HCT116 (cell line): ENCODE data around the gene ANKRD33. TPM values are rescaled to one million over a fixed set of nuclear protein-coding genes. Genes with fewer than 3 reads are reported as not detected.

Experiments
- ATAC-seq: fragments of 200-7000 bp; cut with Tn5 transposase; 2 replicates; pipeline ENCODE4 v1.9.1; 2020; ENCODE audit warnings: mild to moderate bottlenecking, moderate library complexity
- BruUV-seq: library from RNA; stranded (reverse); fragments of 400-500 nt; replicated peaks from 2 replicates; lab custom pipeline; 2021; lab: Mats Ljungman, UMichigan
- CTCF ChIA-PET: fragments of 300-600 bp; sonication (Branson Sonifier 250); formaldehyde crosslinking; loops from one replicate; lab custom pipeline; 2021; ENCODE audit warnings: antibody characterized with exemption; lab: Charles Lee
- POLR2A ChIA-PET: fragments of 300-600, 350-600 bp; sonication (Branson Sonifier 250); formaldehyde crosslinking; loops from one replicate; lab custom pipeline; 2021; ENCODE audit warnings: antibody characterized with exemption; lab: Charles Lee
- RAD21 ChIA-PET, 2 experiments: fragments of 300-600 bp; sonication (Branson Sonifier 250); formaldehyde crosslinking; loops; one replicate each; lab custom pipeline; 2023; ENCODE audit warnings: low total read pairs in 2 of 2; ENCODE audit not compliant: uncharacterized antibody in 2 of 2, unreplicated experiment in 2 of 2, low non-redundant PET in 1 of 2; lab: Charles Lee
- DNase-seq: peaks from one replicate; pipeline ENCODE4 v3.0.0-alpha.2; 2010; ENCODE audit warnings: low read depth, low spot score
- H2AFZ ChIP-seq: fragments of 200-600 bp; shearing (Covaris generic), sonication (generic); 2 replicates; pipeline ENCODE4 v1.6.1; 2017; ENCODE audit warnings: low read depth, mixed run types, mixed read lengths, antibody characterized with exemption, low read length; ENCODE audit not compliant: poor library complexity, severe bottlenecking
- H3K27ac ChIP-seq: 2 replicates; pipeline ENCODE4 v1.5.1; 2012; ENCODE audit warnings: low read depth, low read length
- H3K27me3 ChIP-seq: fragments of 200-600 bp; sonication (generic); 2 replicates; pipeline ENCODE4 v1.6.1; 2016; ENCODE audit warnings: mixed run types, low read length, mixed read lengths; ENCODE audit not compliant: insufficient read depth
- H3K36me3 ChIP-seq, 2 experiments: fragments of 200-500 bp in 1 of 2; fragments of 200-600 bp in 1 of 2; sonication (Bioruptor generic) in 1 of 2; sonication (generic) in 1 of 2; 2 replicates each; pipeline versions ENCODE4 v1.5.1 to v1.6.1; 2014 to 2016; ENCODE audit warnings: low read length in 2 of 2, inconsistent platforms in 1 of 2, mixed read lengths in 1 of 2, mixed run types in 1 of 2; ENCODE audit not compliant: insufficient read depth in 2 of 2, control insufficient read depth in 1 of 2
- H3K4me1 ChIP-seq, 2 experiments: fragments of 200-600 bp in 1 of 2; sonication (generic) in 1 of 2; 2 replicates each; pipeline versions ENCODE4 v1.5.1 to v1.6.1; 2012 to 2017; ENCODE audit warnings: low read length in 2 of 2, inconsistent platforms in 1 of 2, mild to moderate bottlenecking in 1 of 2, mixed read lengths in 1 of 2, mixed run types in 1 of 2, moderate library complexity in 1 of 2; ENCODE audit not compliant: insufficient read depth in 2 of 2, control insufficient read depth in 1 of 2
- H3K4me2 ChIP-seq: fragments of 200-600 bp; sonication (generic); 2 replicates; pipeline ENCODE4 v1.6.1; 2017; ENCODE audit warnings: mixed run types, low read length, mixed read lengths
- H3K4me3 ChIP-seq, 2 experiments: fragments of 200-600 bp in 1 of 2; sonication (generic) in 1 of 2; replicated peaks in 1 of 2; 2 replicates each; pipeline ENCODE4 v1.5.1; 2011 to 2016; ENCODE audit warnings: low read length in 2 of 2, control low read depth in 1 of 2, low read depth in 1 of 2, mild to moderate bottlenecking in 1 of 2, mixed read lengths in 1 of 2, mixed run types in 1 of 2
- H3K79me2 ChIP-seq: fragments of 200-600 bp; sonication (generic); 2 replicates; pipeline ENCODE4 v1.6.1; 2017; ENCODE audit warnings: mild to moderate bottlenecking, mixed run types, low read length, moderate library complexity, mixed read lengths; ENCODE audit not compliant: insufficient read depth
- H3K9ac ChIP-seq: fragments of 200-600 bp; sonication (generic); 2 replicates; pipeline ENCODE4 v1.6.1; 2016; ENCODE audit warnings: low read length, mixed read lengths
- H3K9me2 ChIP-seq: fragments of 200-600 bp; sonication (generic), shearing (Covaris generic); 2 replicates; pipeline ENCODE4 v1.6.1; 2017; ENCODE audit warnings: mixed run types, mild to moderate bottlenecking, moderate library complexity; ENCODE audit not compliant: insufficient read depth
- H3K9me3 ChIP-seq, 2 experiments: fragments of 200-500 bp in 1 of 2; fragments of 200-600 bp in 1 of 2; sonication (Bioruptor generic) in 1 of 2; sonication (generic) in 1 of 2; 2 replicates each; pipeline ENCODE4 v1.6.1; 2014 to 2017; ENCODE audit warnings: low read length in 2 of 2, mixed read lengths in 2 of 2, inconsistent platforms in 1 of 2, low read depth in 1 of 2, mild to moderate bottlenecking in 1 of 2, mixed run types in 1 of 2, moderate library complexity in 1 of 2; ENCODE audit not compliant: control insufficient read depth in 1 of 2, insufficient read depth in 1 of 2
- H4K20me1 ChIP-seq: fragments of 200-600 bp; sonication (generic), shearing (Covaris generic); 2 replicates; pipeline ENCODE4 v1.6.1; 2017; ENCODE audit warnings: mixed run types, mild to moderate bottlenecking, moderate library complexity; ENCODE audit not compliant: insufficient read depth
- CBX3 ChIP-seq: IDR thresholded peaks from 2 replicates; pipeline ENCODE4 v1.6.1; 2012; ENCODE audit warnings: low read depth
- EGR1 ChIP-seq: IDR thresholded peaks from 2 replicates; pipeline ENCODE4 v1.6.1; 2012; ENCODE audit warnings: low read depth
- EZH2 ChIP-seq: fragments of 200-600 bp; sonication (generic); IDR thresholded peaks from 2 replicates; pipeline ENCODE4 v1.6.1; 2017; ENCODE audit warnings: antibody characterized with exemption, mixed run types
- FOSL1 ChIP-seq: IDR thresholded peaks from 2 replicates; pipeline ENCODE4 v1.6.1; 2012; ENCODE audit warnings: low read depth
- JUND ChIP-seq: IDR thresholded peaks from 2 replicates; pipeline ENCODE4 v1.6.1; 2012
- POLR2AphosphoS5 ChIP-seq: IDR thresholded peaks from 2 replicates; pipeline ENCODE4 v1.6.1; 2011; ENCODE audit warnings: mild to moderate bottlenecking, low read depth, low read length, moderate library complexity
- SP1 ChIP-seq: IDR thresholded peaks from 2 replicates; pipeline ENCODE4 v1.6.1; 2012; ENCODE audit warnings: low read depth
- SRF ChIP-seq: IDR thresholded peaks from 2 replicates; pipeline ENCODE4 v1.6.1; 2012; ENCODE audit warnings: low read depth
- YY1 ChIP-seq: IDR thresholded peaks from 2 replicates; pipeline ENCODE4 v1.6.1; 2011; ENCODE audit warnings: low read length, low read depth, moderate library complexity, mild to moderate bottlenecking; ENCODE audit not compliant: insufficient replicate concordance; ENCODE audit errors: extremely low read depth
- ZFX ChIP-seq: fragments of 450-650 bp; IDR thresholded peaks from 2 replicates; pipeline ENCODE4 v1.6.1; 2017
- intact Hi-C: fragments of 100-400 bp; cut with micrococcal nuclease; formaldehyde crosslinking; loops from 2 replicates; pipeline ENCODE4 v1.10.0; 2022
- total RNA-seq: library from RNA; stranded (reverse); gene quantifications from one replicate; pipeline ENCODE4 v1.2.1, GENCODE V29; 2021; ENCODE audit not compliant: unreplicated experiment
- TF ChIP-seq, protein P1 (sequence below): IDR thresholded peaks from 2 replicates; pipeline ENCODE4 v1.6.1; 2012
- TF ChIP-seq, protein P2 (sequence below), 3 experiments: fragments of 200-600 bp in 1 of 3; sonication (generic) in 1 of 3; IDR thresholded peaks in 2 of 3; conservative IDR thresholded peaks in 1 of 3; 2 replicates each; pipeline ENCODE4 v1.5.1; 2012 to 2017; ENCODE audit warnings: low read depth in 2 of 3, low read length in 2 of 3, antibody characterized with exemption in 1 of 3, borderline replicate concordance in 1 of 3, control low read depth in 1 of 3, mild to moderate bottlenecking in 1 of 3, mixed read lengths in 1 of 3, mixed run types in 1 of 3, moderate library complexity in 1 of 3; ENCODE audit not compliant: insufficient read depth in 1 of 3

Gene ANKRD33
- total RNA-seq, 1 experiment from 2014 or later = not detected

DNA sequence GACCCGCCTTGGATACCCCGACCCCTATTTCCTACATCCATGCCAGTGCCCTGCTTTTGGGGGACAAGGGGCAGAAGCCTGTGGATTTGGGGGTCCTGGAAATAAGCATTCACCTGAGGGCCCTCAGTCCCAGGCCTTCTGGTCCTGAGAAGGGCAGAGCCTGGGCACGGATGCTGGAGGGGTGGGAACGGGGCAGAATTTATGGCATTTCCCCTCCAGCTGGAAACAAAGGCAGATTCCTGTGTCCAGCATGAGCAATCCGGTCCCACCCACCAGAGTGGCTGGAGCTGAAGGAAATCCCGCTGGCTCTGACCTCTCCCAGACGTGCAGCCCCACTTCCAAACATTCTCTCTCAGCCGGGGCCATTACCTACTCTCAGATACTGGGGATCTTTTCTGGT is 9.3 kb downstream of the ANKRD33 start:
- no peak overlapping the region for H2AFZ ChIP-seq

GRCh38 chr12:51898506-51898905 is 10.6 kb downstream of the ANKRD33 start:
- intact Hi-C loops = no loop called here
- H3K79me2 ChIP-seq = no peaks in the 10 kb centered on the region
- H3K4me2 ChIP-seq = no peak overlapping the region
- no peaks in the 10 kb centered on the region for H4K20me1 ChIP-seq
- no peak overlapping the region for H2AFZ ChIP-seq
- TF ChIP-seq ZFX = no peak
- no peak for TF ChIP-seq YY1
- no peak for TF ChIP-seq SRF
- TF ChIP-seq CBX3 = no peak
- TF ChIP-seq JUND = no peak
- no peak for TF ChIP-seq FOSL1
- no peak for TF ChIP-seq SP1
- TF ChIP-seq EGR1 = no peak
- TF ChIP-seq EZH2 = no peak
- TF ChIP-seq, protein P1, sequence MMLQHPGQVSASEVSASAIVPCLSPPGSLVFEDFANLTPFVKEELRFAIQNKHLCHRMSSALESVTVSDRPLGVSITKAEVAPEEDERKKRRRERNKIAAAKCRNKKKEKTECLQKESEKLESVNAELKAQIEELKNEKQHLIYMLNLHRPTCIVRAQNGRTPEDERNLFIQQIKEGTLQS = no peak
- H3K9ac ChIP-seq = no peak overlapping the region
- no peaks in the 10 kb centered on the region for H3K27me3 ChIP-seq
- ATAC-seq (no peak), DNase-seq (no peak)
- no peak overlapping the region for H3K27ac ChIP-seq
- no peaks in the 10 kb centered on the region for H3K9me3 ChIP-seq
- no peaks in the 10 kb centered on the region for H3K36me3 ChIP-seq
- H3K9me2 ChIP-seq = no peaks in the 10 kb centered on the region
- no TSS peak for BruUV-seq
- CTCF ChIA-PET = no interaction called here
- RAD21 ChIA-PET = no interaction called here
- POLR2A ChIA-PET = no interaction called here
- no peak overlapping the region for H3K4me3 ChIP-seq
- peaks cover 0 to 8% of the 10 kb centered on the region in 2 experiments; a peak in 2 of 4 replicates for H3K4me1 ChIP-seq

More for the DNA sequence above, 9.3 kb downstream of the ANKRD33 start:
- peaks cover 0 to 8% of the 10 kb centered on the region in 2 experiments; a peak in 2 of 4 replicates for H3K4me1 ChIP-seq
- H3K79me2 ChIP-seq = no peaks in the 10 kb centered on the region
- ChIA-PET RAD21 (no interaction called here), POLR2A (no interaction called here), CTCF (interaction anchor here (4.5 kb wide), 1 partner anchor 15 kb away, joined by 22 read pairs; no protein-coding TSS in a partner anchor)
- no peak overlapping the region for H3K4me3 ChIP-seq
- H3K36me3 ChIP-seq = no peaks in the 10 kb centered on the region
- H3K27ac ChIP-seq = no peak overlapping the region
- TF ChIP-seq, protein P2, sequence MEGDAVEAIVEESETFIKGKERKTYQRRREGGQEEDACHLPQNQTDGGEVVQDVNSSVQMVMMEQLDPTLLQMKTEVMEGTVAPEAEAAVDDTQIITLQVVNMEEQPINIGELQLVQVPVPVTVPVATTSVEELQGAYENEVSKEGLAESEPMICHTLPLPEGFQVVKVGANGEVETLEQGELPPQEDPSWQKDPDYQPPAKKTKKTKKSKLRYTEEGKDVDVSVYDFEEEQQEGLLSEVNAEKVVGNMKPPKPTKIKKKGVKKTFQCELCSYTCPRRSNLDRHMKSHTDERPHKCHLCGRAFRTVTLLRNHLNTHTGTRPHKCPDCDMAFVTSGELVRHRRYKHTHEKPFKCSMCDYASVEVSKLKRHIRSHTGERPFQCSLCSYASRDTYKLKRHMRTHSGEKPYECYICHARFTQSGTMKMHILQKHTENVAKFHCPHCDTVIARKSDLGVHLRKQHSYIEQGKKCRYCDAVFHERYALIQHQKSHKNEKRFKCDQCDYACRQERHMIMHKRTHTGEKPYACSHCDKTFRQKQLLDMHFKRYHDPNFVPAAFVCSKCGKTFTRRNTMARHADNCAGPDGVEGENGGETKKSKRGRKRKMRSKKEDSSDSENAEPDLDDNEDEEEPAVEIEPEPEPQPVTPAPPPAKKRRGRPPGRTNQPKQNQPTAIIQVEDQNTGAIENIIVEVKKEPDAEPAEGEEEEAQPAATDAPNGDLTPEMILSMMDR (IDR thresholded peaks at IDR 0.05 in 2 of 3, conservative IDR thresholded peaks at IDR 0.05 in 1 of 3; ENCODE audit: borderline replicate concordance in 1 of 3, insufficient read depth in 1 of 3, low read depth in 2 of 3, low read length in 2 of 3) = no peak
- TF ChIP-seq POLR2AphosphoS5 = no peak
- H3K4me2 ChIP-seq = no peak overlapping the region
- H3K9ac ChIP-seq = no peak overlapping the region
- no peaks in the 10 kb centered on the region for H3K27me3 ChIP-seq
- no peaks in the 10 kb centered on the region for H3K9me2 ChIP-seq
- intact Hi-C loops = no loop called here
- no peak for DNase-seq
- no peaks in the 10 kb centered on the region for H4K20me1 ChIP-seq
- no peaks in the 10 kb centered on the region for H3K9me3 ChIP-seq
- no TSS peak for BruUV-seq
- no peak for ATAC-seq
